ENCODE results near the gene ABCF1.

GRCh38 chr6:30542915-30543314 is 28.3 kb upstream of the ABCF1 start:
- TF ChIP-seq ZMAT4 (CRISPR knock-in tag; IDR thresholded peaks at IDR 0.05), result no peak
- TF ChIP-seq CTCF (IDR thresholded peaks at IDR 0.05), result no peak
- no peak for TF ChIP-seq PRDM15 (CRISPR knock-in tag; IDR thresholded peaks at IDR 0.05)
- TF ChIP-seq USF1 (CRISPR knock-in tag; IDR thresholded peaks at IDR 0.05), result no peak
- TF ChIP-seq ZBTB21 (CRISPR knock-in tag; IDR thresholded peaks at IDR 0.05; ENCODE audit: borderline replicate concordance), result no peak
- no peak for TF ChIP-seq SP1 (CRISPR knock-in tag; conservative IDR thresholded peaks at IDR 0.05)
- TF ChIP-seq E2F1 (CRISPR knock-in tag; IDR thresholded peaks at IDR 0.05), result no peak
- no peak for TF ChIP-seq ATF6 (CRISPR knock-in tag; IDR thresholded peaks at IDR 0.05)
- TF ChIP-seq ATF3 (CRISPR knock-in tag; conservative IDR thresholded peaks at IDR 0.05), result no peak
- no peak for TF ChIP-seq CREM (CRISPR knock-in tag; IDR thresholded peaks at IDR 0.05)
